Umbilical cord (tissue), 2 donors: ENCODE data around the gene TBKBP1. TPM values are rescaled to one million over a fixed set of nuclear protein-coding genes. Genes with fewer than 3 reads are reported as not detected.
"Not testable (repeated sequence)": the region's sequence is repeated elsewhere in the genome, so short reads cannot be mapped to it uniquely, and the experiment has no call there.

Experiments used
- DNase-seq: peaks from one replicate; pipeline ENCODE4 v3.0.0-alpha.2; 2015; ENCODE audit warnings: low spot score
- total RNA-seq: library from RNA; depleted of rRNA; stranded (reverse); fragments of >200 nt; gene quantifications from one replicate; pipeline ENCODE4 v1.2.3, GENCODE V29; 2014; ENCODE audit warnings: low replicate concordance; ENCODE audit not compliant: insufficient read depth

The TBKBP1 gene
- total RNA-seq, 1 donor from 2014 or later, result 6.3 TPM

GRCh38 chr17:47730681-47731080 lies 36.7 kb downstream of the TBKBP1 start:
- DNase-seq, result no peak

GRCh38 chr17:47731396-47731795 lies 37.4 kb downstream of the TBKBP1 start:
- no peak for DNase-seq

- DNase-seq, result no peak
These were observed 38.6 kb downstream of the TBKBP1 start for GRCh38 chr17:47732399-47733046.

- no peak for DNase-seq
These were observed 39.2 kb downstream of the TBKBP1 start, which contains the start of gene TBX21 for GRCh38 chr17:47733047-47733673. Gene TBX21, plus strand, starts transcription at chr17:47733236. Its CDS starts 219 bp downstream, at chr17:47733455.

GRCh38 chr17:47733674-47734410 lies 39.9 kb downstream of the TBKBP1 start:
- DNase-seq, result no peak

GRCh38 chr17:47735139-47735464 lies 41.1 kb downstream of the TBKBP1 start:
- no peak for DNase-seq

- DNase-seq, result no peak
These were observed 41.6 kb downstream of the TBKBP1 start for GRCh38 chr17:47735536-47736011.

GRCh38 chr17:47736501-47737495 lies 42.8 kb downstream of the TBKBP1 start:
- DNase-seq, result no peak

- DNase-seq, result no peak
These were observed 44.2 kb downstream of the TBKBP1 start for GRCh38 chr17:47738178-47738577.

GRCh38 chr17:47739150-47739549 lies 45.2 kb downstream of the TBKBP1 start:
- no peak for DNase-seq

GRCh38 chr17:47739945-47740344 lies 46.0 kb downstream of the TBKBP1 start:
- DNase-seq, result not testable (repeated sequence)

- no peak for DNase-seq
These were observed 47.3 kb downstream of the TBKBP1 start for GRCh38 chr17:47741109-47741792.

- DNase-seq, result no peak
These were observed 47.8 kb downstream of the TBKBP1 start for GRCh38 chr17:47741793-47742145.

GRCh38 chr17:47742319-47743181 lies 48.6 kb downstream of the TBKBP1 start:
- DNase-seq, result no peak

- DNase-seq, result no peak
These were observed 50.4 kb downstream of the TBKBP1 start for GRCh38 chr17:47744168-47745036.

- no peak for DNase-seq
These were observed 51.0 kb downstream of the TBKBP1 start for GRCh38 chr17:47745037-47745380.

GRCh38 chr17:47751471-47751870 lies 57.5 kb downstream of the TBKBP1 start:
- no peak for DNase-seq

GRCh38 chr17:47757386-47757785 lies 63.4 kb downstream of the TBKBP1 start:
- no peak for DNase-seq
